ENCODE measurements around the gene HDAC9.

- TF ChIP-seq CTCF (IDR thresholded peaks at IDR 0.05 in 4 of 5, conservative IDR thresholded peaks at IDR 0.05 in 1 of 5) (no peak), POLR2A (IDR thresholded peaks at IDR 0.05) (no peak)
Observed at GRCh38 chr7:18572885-18573284, 77.3 kb downstream of the HDAC9 start.
